ENCODE measurements around the gene CYBA.

CYBA gene

DNA sequence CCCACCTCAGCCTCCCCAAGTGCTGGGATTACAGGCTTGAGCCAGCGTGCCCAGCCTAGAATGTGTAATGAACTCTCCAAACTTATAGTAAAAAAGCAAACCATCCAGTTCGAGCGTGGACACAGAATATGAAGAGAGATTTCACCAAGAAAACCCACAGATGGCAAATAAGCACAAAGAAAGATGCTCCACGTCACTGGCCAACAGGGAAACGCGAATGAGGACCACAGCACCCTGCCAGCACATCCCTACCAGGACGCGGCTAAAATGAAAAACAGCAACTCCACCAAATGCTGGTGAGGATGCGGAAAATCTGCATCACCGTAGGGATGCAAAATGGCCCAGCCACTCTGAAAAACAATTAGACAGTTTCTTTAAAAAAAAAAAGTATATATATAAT is 10.6 kb upstream of the CYBA start:
- no peak for DNase-seq

DNA sequence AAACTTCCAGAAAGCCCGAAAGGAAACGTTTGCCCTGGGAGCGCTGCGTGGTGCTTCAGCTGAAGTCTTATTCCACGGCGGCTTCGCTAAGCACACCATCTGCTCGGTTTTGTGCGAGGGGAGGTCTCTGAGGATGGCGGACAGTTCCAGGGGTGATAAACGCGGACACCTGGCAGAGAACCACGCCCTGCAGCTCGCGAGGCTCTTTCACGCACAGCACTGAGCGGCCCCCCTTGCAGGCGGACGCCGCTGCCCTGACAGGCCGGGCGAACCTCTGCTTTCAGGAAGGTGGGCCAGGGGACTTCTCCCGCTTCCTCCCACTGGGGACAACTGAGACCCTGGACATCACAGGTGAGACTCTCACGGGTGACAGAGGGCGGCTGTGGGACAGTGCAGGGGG is 8.3 kb upstream of the CYBA start:
- no peak for DNase-seq

DNA sequence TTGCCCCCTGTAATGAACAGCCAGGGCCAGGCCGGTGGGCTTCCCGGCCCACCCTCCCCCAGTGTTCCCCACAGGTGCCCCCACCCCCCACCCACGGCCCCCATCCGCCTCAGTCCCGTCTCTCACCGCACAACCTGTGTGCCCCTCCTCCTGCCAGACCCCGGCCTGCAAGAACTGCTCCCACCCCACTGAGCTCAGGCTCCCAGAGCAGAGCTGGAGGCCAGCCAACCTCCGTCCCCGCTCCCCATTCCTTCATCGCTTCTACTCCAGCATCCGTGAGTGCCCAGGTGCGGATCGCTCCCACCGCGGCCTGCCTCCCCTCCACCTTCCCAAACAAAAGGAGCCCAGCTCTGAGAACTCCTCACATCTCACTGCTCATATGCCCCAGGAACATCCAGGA is 7.9 kb upstream of the CYBA start:
- no peak for DNase-seq

DNA sequence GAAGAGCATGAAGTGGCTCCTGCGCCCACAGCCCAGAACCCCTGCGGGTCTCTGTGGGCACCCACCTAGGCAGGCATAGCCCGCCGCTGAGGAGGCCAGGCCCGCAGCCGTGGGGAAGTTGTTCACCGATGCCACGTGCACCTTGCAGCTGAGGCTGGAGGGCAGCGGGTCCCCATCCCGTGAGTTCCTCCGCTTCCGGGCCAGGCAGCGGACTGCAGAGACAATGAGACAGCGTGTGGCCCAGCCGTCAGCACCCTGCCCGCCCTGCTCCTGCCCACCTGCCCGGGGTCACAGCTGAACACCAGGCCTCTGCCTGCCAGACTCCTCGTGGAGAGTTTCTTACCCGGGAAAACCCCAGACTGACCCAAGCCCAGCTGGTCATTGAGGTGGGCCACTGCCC is 6.5 kb upstream of the CYBA start:
- DNase-seq = no peak

DNA sequence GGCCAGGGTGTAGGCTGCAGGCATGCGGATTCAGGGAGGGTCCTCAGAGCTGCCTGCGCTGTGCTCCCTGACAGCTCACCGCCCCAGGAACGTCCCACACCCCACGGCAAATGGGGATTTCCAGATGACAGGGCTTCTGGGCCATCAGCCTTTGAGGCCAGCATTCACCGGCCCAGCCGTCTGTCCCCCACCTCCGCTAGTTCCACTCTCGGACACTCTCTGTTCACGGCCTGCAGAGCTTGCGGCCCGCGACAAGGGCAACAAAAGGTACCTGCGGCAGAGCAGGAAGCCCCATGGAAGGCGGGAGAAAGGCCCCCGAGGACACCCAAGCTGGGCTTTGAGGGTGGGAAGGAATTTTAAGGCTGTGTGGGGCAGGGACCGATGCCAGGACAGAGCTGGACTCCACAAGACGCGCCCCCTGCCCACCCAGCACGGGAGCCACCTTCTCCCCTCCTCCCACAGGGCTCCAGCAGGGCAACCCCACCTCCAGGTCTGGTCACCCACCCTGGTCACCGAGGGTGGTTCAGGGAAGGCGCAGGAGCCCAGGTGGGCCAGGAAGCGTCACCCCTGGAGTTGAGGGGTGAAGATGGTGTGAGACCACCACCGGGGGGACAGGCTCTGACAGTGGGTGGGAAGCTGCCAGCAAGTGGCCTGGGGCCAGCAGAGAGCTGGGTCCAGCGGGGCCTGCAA is 5.6 kb upstream of the CYBA start:
- no peak for DNase-seq

DNA sequence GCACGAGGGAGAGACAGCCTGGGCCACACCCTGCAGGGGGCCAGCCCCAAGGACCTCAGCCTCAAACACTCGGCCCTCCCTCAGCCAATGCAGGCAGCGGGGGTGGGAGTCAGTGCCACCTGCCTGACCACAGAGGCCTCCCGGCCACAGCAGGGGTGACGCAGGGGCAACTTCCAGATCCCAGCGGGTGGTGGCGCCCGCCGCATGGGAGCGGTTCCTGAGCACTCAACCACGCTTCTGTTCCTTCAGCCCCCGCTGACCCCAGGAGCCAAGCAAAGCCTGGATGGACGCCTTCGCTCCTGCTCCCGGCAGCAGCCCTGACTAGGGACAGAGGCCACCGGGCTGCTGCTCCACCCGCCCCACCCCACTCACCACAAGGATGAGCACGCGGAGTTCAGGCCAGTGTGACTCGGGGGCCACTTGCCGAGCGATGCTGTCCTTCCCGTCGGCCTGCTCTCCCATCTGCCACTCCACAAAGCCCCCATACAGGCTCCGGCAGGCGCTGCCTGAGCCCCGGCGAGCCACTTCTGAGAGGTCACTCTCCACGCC is 5.0 kb upstream of the CYBA start:
- no peak for DNase-seq

DNA sequence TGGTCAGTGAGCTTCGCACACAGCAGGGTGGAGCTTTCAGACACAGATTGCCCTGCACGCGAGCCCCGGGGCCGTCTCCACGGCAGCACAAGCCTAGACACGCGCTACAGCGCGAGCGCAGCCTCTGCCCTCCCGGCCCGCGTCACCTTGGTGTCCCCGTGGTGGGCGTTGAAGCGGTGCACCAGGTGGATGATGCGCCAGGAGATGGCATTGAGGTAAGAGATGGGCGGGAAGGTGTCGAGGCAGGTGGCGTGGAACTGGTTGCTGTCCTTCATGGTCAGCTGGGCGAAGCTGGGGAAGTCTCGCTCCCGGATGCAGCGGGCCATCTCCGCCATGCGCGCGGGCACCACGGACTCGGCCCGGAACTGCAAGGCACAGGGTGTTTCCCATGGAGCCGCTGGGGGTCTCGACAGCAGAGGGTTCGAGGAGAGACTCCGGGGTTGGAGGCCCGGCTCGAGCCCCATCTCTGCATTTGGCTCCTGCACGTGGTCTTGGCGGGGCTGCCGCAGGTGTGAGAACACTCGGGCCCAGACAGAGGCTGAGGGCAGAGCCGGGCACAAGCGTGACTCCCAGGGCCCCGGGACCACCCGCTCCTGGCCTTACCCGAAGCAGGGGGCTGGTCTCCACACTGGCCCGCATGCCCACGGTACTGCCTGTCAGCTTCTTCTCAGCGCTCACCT is 4.3 kb upstream of the CYBA start:
- no peak for DNase-seq

DNA sequence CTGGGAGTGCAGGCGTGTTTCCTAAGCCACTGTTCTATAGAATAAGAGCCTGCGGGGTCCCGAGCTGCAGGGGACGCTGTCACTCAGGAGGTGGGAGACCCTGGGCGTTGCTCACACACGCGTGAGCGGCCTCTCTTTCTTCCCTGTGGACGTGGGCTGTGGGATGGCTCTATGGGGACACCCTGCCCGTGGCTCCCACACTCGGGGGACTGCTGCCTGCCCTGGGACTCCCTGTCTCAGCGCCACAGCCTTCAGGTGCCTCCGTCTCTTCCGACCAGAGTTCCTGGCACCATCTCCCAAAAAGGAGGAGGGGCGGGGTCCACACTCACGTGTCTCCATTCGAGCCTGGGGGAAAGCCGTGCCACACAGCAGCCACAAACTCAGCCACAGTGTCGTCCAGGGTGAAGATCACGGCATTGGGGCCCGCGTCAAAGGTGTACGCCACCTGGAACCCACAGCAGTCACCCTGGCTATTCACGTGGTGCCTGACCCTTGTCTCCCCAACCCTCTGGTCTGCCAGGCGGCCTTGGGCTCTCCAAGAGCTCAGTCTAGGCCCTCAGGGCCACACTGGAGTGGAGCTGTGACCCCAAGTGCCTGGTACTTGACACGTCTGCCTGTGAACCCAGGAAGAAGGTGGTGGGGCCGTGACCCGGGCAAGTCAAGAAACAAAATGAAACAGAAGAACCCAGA is 3.7 kb upstream of the CYBA start:
- DNase-seq = no peak

DNA sequence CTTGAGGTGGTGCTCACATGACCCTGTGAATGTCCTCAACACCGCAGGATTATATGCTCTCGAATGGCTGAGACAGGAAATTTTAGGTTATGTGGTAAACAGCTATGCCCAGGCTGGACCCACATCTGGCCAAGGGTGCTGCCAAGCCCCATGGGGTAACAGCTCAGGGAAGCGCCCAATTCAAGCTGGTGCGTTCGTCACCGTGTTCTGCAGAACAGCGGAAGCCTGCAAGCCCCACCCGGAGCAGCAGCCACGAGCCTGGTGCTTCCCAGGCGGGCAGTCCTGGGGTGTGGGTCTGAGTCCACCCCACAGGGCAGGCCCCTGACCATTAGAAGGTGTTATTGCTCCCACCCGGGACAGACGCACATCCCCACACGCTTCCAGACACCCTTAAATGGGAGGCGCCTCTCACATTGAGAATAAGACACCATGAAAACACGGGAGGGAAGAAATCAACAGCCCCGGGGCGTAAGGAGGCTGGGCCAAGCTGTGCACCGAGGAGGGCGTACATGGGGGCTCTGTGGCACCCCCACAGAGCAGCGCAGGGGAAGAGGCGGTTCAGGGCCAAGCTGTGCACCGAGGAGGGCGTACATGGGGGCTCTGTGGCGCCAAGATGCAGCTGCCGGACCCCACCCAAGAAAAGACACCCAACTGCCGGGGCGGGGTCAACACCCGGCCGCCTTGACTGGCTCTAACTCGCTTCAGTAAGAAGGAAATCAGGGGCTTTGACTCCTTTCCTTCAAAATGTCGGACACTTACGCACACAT is 2.9 kb upstream of the CYBA start:
- no peak for DNase-seq

DNA sequence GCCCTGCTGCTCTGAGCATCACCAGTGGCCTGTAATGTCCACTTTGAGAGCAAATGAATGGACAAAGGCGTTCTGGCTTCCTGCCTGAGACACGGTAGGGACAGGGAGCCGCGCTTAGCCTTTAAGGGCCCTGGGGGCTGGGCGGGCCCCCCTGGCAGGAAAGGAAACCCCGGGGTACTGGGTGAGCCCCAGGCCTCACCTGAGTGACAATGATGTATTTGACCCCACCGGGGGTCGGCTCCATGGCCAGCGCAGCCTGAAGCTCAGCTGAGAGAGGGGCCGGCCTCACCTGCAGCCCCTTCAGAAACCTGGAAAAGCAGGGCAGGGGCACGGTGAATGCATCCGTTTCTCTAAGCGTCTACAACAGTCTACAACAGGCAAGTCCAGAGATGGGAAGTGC is 2.2 kb upstream of the CYBA start:
- no peak for DNase-seq

DNA sequence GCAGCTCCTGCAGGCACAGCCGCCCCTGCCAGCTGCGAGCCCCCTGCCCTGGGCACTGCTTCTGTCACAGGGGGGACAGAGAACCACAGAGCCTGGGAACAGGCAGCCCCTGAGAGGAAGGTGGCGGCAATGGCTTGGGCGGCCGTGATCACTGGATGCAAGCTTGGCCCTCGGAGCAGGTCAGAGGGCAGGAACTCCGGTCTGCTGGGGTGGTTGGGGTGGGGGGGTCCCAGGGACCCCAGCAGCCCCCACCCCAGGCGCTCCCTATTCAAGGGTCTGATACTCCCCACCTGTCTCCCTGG is 1.9 kb upstream of the CYBA start:
- no peak for DNase-seq

DNA sequence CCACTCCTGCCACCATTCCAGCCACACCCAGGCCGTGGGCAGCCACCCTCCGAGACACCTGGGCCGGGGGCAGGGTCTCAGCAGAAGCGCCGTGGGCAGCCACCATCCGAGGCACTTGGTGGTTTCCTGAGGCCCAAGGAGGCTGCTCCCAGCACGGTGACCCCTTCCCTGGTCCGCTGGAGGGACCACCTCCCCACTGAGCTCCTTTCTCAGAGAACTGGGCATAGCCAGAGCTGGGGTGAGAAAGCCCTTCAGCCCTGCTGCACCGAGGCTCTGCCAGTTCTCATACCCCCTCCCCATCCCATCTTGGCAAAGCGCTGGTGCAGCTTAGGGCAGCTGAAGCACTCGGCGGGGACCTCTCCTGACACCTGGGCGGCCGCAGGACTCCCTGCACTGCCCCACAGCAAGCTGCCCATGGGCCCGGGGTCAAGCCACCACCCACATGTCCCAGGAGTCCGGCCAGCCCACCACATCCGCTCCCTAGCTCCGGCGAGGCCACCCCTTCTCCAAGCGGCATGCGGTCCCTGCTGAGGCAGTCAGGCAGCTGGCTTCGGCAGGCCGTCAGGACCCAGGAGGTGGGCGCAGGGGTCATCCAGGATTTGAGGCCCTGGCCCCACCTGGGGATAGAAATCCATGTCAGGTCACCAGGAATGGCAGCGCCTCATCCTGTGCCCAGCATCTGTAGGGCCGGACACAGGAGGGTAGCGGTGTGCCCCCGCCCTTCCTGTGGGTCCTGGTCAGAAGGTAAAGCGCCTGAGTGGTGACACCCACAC is 1.3 kb upstream of the CYBA start:
- no peak for DNase-seq

DNA sequence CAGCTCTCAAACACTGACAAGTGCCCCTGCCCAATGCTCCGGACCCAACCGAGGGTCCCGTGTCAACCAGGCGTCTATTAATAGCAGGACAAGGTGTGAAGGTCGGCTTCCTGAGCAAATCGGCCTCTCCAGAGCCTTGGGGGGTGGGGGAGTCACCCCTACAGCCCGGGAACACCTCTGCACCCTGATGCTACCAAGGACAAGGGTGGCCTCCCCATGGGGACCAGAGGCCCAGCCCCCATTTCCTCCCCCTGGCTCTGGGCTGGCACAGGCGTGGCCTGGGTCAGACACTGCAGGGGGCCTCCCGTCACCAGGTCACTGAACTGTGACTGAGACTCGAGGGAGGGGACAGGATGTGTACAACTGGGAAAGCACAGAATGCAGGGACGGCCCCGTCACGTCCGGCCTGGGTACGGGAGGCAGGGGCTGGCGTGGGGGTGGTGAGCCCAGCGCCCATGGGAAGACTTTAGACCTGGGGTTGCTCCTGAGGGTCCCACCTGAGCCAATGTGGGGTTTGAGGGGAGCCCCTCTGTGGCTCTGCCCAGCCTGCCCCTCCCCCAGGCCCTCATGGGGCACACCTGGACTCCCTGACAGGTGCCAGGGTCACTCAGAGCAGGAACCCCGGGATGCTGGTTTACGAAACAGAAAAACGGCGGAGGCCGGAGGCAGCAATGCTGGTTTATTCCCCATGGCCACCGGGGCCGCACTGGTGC is 579 bp upstream of the CYBA start:
- peak; percentile 91 for DNase-seq

DNA sequence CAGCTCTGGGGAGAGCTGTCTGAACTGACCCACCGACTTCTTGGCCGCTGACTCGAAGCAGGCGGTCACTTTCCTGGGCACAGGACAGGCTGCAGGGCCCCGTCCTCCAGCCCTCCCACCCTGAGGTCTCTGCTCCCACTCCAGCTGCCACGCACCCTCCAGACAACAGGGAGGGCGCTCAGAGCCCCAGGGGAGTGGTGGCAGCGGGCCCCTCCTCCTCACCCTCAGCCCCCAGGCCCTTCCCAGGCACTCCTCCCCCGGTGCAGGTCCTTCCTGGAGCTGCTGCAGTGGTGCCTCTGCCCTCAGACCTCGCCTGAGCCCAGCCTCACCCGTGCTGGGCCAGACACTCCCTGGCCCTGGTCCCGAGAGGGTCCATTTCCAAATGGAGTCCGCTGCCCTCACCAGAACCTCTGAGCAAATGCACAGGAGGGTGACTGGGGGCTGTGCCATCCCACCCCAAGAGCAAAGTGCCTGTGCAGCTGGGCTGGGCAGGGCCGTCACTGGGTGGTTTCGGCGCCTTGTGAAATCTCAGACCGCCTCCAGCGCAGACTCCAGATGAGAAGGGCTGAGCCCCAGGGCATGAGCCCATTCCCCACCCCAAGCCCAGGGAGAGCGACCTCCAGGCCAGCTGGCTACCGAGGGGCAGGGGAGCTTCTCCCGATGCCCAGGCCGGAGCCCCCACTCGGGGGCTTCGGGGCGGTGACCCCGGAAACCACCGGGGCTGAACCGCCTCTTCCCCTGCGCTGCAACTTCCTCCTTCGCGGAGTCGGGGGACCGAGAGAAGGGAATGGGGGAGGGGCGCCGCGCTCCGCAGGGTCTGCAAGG is 717 bp downstream of the CYBA start:
- peak; percentile 58 for DNase-seq

DNA sequence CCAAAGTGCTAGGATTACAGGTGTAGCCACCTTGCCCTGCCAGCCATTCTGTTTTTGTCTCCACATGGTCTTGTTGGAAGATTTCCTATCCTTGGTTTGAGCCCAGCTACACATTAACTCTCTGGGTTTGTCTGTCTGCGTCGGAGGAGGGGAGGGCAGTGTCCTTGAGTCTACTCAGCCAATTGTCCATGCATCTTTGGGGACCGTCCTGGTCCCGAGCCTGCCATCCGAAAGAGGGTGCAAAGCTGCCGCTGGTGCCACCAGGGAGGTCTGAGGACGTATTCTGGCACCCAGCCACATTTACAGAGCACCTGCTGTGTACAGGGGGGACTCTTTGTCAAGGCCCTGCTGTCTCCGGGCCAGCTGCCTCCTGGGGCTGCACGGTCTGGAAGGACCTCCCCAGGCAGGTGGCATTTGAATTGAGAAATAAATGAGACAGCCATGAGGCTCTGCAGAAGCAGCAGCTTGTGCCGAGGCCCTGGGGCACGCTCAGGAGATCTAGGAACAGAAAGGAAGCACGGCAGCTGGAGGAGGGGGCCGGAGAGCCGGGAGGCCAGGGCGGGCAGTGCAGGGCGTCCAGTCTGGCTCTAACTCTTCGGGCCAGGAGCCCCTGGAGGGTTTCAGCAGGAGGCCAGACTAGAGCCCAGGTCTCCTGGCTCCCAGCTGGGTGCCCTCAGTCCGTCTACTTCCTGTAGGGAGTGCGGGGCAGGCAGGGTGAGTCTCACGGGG is 1.5 kb downstream of the CYBA start:
- no peak for DNase-seq

DNA sequence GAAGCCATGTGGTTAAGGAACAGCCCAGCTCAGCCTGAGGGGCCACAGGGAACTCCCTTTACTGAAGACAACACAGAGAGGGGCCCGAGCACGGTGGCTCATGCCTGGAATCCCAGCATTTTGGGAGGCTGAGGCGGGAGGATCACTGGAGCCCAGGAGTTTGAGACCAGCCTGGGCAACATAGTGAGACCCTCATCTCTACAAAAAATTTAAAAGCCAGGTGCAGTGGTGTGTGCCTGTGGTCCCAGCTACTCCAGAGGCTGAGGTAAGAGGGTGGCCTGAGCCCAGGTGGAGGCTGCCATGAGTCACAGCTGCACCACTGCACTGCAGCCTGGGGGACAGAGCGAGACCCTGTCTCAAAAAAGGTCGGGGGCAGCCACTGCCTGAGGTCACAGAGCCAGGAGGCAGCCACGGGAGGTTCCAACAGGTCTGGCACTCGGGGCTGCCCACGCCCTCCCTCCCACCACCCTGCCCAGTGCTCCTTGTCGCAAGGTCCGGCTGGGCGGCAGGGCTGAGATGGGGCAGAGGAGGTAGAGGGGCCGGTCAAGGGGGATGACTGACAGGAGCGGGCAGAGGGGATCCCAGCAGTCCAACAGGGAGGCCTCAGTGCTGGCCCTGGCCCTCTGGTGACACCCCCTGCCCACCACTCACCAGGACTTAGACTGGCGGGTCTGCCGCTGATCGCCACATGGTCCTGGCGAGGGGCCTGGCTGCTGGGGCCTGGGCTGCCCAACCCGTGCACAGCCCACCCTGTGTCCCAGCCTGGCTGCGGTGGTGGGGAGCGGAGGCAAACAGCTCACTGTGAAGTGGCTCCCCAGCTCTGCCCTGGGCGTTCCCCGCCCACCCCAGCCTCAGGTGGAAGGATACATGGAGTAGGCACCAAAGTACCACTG is 3.4 kb downstream of the CYBA start:
- DNase-seq = no peak

DNA sequence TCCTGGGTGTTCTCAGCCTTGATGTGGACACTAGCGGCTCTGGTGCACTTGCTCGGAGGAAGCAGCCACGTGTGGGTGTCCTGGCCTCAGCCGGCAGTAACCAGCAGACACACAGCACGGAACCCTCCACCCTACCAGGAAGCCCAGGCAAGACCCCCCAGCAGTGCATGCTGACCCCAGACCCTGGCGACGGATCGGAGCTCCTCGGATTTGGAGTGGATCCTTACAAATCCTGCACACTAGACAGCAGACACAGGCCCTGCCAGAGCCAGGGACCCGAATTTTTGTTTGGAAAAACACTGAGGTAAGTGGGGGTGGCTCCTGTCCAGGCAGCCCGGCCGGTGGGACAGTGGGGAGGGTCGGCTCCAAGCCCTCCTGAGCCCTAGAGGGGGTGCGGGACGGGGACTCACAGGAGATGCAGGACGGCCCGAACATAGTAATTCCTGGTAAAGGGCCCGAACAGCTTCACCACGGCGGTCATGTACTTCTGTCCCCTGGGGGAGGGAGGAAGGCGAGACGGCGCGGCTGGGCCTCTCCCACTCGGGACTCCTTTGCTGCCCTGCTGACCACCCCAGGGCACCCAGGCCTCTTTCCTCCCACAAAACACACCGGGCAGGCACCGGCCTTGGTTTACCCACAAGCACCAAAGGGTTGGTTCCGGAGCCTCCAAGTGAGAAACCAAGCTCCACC is 4.4 kb downstream of the CYBA start:
- no peak for DNase-seq

DNA sequence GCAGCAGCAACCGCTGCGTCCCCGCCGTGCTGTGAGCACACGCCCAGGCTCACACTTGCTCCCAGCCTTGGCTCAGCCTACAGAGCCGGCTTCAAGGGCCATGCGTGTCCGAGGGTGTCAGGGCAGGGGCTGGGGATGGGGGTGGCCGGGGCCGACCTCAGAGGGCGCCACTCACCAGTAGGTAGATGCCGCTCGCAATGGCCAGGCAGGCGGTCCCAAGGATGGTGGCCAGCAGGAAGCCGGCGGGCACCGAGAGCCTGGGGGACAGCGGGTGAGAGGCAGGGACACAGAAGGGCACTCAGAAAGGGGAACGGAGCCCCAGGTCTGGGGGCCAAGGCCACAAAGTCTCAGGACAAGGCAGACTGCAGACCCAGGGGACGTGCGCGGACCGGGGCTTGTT is 4.9 kb downstream of the CYBA start:
- DNase-seq = no peak

DNA sequence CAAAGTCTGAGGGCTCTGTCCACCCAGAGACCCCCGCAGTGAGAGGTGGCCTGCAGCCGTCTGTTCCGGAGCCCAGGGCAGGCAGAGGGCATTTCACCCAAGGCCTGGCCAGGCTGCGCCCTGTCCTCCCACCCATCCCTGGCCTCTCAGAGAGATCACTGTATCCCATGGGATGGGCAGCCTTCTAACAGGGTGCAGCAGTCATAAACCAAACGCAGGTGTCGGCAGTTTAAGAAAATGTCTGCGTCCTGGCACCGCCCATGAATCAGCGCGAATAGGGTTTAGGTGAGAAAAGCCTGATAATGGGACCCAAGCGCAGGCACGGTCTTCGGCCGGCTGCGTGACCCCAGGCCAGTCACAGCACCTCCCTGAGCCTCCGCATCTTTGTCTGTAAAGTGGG is 5.4 kb downstream of the CYBA start:
- no peak for DNase-seq

Data from stimulated activated CD4-positive, alpha-beta T cell treated with anti-CD3 and anti-CD28 coated beads, Interleukin-15, amount 100 ng/mL, for 24 hours (primary cell).